ENCODE results near the gene OTOS. TPM values are rescaled to one million over a fixed set of nuclear protein-coding genes. Genes with fewer than 3 reads are reported as not detected.

Gene OTOS
- total and polyA plus RNA-seq, 9 of the 15 experiments (the other 6 are each of a cell fraction or from before 2014, with no cell fraction given): not detected

- peaks cover 0 to 16% of the 10 kb centered on the region in 2 experiments; a peak in 2 of 5 replicates for H3K4me1 ChIP-seq (replicated peaks in 1 of 2; ENCODE audit: control insufficient read depth in 2 of 2, insufficient read depth in 2 of 2, low read length in 2 of 2)
- BruUV-seq (replicated peaks): no TSS peak
- intact Hi-C loops (cut with micrococcal nuclease) (no loop called here), in situ Hi-C loops (cut with MboI) (no loop called here)
- DNase-seq (ENCODE audit: extremely low read depth in 1 of 4, low spot score in 3 of 4): no peak
- H3K9ac ChIP-seq (ENCODE audit: insufficient read depth in 1 of 2, low read depth in 2 of 2, low read length in 2 of 2): no peak overlapping the region
- WGBS (ENCODE audit: insufficient coverage, low coverage, missing lambda C conversion rate): 15% methylated on average over 7 of the region's 9 CpGs
- H3K27me3 ChIP-seq (ENCODE audit: control insufficient read depth in 2 of 2, insufficient read depth in 2 of 2, low read length in 2 of 2): peaks cover 0 to 49% of the 10 kb centered on the region in 2 experiments; a peak in 3 of 5 replicates
- H3K36me3 ChIP-seq (ENCODE audit: control insufficient read depth, insufficient read depth, low read length): peaks cover 4% of the 10 kb centered on the region; the same call in 1 of the 3 replicates
- no peak for TF ChIP-seq RBM17 (IDR thresholded peaks at IDR 0.05; ENCODE audit: borderline replicate concordance, low read depth, low read length)
- no peak for TF ChIP-seq HNRNPUL1 (IDR thresholded peaks at IDR 0.05; ENCODE audit: low read length)
- TF ChIP-seq MXI1 (IDR thresholded peaks at IDR 0.05; ENCODE audit: low read depth, low read length): no peak
- TF ChIP-seq, protein P1, sequence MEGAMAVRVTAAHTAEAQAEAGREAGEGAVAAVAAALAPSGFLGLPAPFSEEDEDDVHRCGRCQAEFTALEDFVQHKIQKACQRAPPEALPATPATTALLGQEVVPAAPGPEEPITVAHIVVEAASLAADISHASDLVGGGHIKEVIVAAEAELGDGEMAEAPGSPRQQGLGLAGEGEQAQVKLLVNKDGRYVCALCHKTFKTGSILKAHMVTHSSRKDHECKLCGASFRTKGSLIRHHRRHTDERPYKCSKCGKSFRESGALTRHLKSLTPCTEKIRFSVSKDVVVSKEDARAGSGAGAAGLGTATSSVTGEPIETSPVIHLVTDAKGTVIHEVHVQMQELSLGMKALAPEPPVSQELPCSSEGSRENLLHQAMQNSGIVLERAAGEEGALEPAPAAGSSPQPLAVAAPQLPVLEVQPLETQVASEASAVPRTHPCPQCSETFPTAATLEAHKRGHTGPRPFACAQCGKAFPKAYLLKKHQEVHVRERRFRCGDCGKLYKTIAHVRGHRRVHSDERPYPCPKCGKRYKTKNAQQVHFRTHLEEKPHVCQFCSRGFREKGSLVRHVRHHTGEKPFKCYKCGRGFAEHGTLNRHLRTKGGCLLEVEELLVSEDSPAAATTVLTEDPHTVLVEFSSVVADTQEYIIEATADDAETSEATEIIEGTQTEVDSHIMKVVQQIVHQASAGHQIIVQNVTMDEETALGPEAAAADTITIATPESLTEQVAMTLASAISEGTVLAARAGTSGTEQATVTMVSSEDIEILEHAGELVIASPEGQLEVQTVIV (CRISPR knock-in tag; IDR thresholded peaks at IDR 0.05; ENCODE audit: borderline replicate concordance): no peak
- no peak for TF ChIP-seq PML (IDR thresholded peaks at IDR 0.05; ENCODE audit: low read length)
- no peaks in the 10 kb centered on the region for H3K9me3 ChIP-seq (replicated peaks; ENCODE audit: control insufficient read depth, insufficient read depth, low read depth, low read length)
- H3K9me1 ChIP-seq (ENCODE audit: control insufficient read depth, insufficient read depth, low read length): no peaks in the 10 kb centered on the region
- H2AFZ ChIP-seq (ENCODE audit: low read depth, low read length): no peak overlapping the region
- ChIA-PET POLR2A (interaction anchor here (0.5 kb wide), 1 partner anchor 179 kb away, joined by 3 read pairs; no protein-coding TSS in a partner anchor), CTCF (ENCODE audit: low intra/inter-chr PET ratio) (no interaction called here)
- no peaks in the 10 kb centered on the region for H4K20me1 ChIP-seq (replicated peaks; ENCODE audit: control insufficient read depth, insufficient read depth, low read length)
- no peak overlapping the region for H3K4me3 ChIP-seq
- H3K27ac ChIP-seq (ENCODE audit: extremely low read depth, low read depth, low read length): no peak overlapping the region
- H3K4me2 ChIP-seq (ENCODE audit: insufficient read depth, low read length): no peak overlapping the region
- ATAC-seq: no peak
- peaks cover 19% of the 10 kb centered on the region for H3K79me2 ChIP-seq (ENCODE audit: control insufficient read depth, insufficient read depth, low read length)
- FAIRE-seq: no peak
Observed at GRCh38 chr2:240138254-240138984, 2.0 kb downstream of the OTOS start.
